Stimulated activated CD8-positive, alpha-beta memory T cell treated with anti-CD3 and anti-CD28 coated beads, Interleukin-4, amount 100 ng/mL, for 4 hours (primary cell): ENCODE measurements around the gene TM7SF2.
"Not testable (repeated sequence)": the region's sequence is repeated elsewhere in the genome, so short reads cannot be mapped to it uniquely, and the experiment has no call there.

ENCODE experiments used
- DNase-seq, 2 donors: peaks; one replicate each; pipeline ENCODE4 v3.0.0-alpha.2; 2020; ENCODE audit warnings: low read depth in 2 of 2, low spot score in 1 of 2

TM7SF2 gene

DNA sequence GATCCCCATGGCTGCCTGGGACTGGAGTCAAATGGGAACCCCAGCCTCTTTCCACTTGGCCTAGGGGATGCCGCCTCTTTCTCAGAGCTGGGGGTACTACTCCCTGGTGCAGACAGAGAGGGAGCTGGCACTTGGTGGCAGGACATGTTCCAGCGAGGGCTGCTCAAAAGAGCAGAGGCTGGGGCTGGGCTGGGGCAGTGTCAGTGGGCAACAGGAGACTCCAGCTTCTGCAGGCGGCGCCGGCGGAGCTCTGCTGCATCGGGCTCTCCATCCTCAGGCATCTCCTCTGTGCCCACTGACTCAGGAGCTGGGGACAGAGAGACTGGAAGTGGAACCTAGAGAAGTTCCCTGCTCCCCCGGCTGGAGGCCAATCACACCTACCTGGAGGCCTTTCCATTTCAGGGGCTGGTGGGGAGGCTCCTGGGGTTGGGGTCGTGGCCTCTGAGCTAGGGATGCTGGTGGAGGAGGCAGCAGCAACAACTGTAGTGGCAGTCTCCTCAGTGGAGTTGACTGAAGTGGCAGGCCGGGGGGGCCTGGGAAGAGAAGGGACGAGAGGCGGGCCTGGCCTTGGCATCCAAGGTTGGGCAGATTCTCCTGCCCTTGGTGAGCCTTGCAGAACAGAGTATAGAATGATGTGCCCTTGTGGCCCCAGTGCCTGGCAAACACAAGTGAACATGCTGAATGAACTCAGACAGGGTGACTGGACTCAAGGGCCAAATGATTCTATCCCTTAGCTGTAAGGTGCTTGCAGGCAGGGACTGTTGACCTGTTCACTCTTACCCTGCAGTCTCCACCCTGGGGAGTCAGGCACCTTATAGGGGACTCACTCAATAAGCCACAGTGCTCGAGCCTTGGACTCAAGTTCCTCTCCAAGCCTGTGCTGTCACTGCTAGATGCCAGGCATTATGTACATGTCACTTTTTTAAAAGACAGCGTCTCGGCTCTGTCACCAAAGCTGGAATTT, 16.8 kb downstream of the TM7SF2 start:
- no peak for DNase-seq

DNA sequence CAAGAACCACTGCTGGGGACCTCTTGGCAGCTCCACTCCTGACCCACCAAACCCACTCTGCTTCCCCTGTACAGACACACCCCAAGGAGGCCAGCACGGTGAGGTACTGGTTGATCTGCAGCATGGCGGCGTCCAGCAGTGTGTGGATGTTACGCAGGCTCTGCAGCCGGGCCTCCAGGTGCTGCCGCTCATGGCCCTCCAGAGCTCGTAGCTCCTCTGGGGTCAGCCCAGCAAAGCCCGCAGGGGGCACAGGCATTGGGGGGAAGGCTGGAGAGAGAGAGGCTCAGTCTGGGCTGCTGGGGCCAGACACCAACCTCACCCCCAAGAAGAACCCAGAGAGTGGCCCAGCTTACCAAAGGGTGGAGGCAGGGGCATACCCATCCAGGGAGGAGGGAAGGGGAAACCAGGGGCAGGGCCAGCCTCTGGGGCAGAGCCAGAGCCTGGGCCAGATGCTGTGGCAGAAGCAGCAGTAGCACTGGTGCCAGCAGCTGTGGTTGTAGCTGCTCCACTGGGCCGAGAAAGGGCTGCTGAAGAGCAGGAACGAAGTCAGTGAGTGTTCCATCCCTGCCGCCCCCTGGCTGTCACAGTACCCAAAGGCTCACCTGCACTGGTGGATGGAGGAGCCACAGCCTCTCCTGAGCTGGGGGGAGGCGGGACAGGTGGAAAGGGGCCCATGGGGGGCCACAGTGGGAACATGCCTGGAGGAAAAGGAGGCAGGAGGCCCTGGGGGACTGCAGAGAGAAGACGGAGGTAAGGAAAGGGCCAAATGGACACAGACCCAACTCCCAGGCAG, 18.2 kb downstream of the TM7SF2 start:
- DNase-seq, result no peak

DNA sequence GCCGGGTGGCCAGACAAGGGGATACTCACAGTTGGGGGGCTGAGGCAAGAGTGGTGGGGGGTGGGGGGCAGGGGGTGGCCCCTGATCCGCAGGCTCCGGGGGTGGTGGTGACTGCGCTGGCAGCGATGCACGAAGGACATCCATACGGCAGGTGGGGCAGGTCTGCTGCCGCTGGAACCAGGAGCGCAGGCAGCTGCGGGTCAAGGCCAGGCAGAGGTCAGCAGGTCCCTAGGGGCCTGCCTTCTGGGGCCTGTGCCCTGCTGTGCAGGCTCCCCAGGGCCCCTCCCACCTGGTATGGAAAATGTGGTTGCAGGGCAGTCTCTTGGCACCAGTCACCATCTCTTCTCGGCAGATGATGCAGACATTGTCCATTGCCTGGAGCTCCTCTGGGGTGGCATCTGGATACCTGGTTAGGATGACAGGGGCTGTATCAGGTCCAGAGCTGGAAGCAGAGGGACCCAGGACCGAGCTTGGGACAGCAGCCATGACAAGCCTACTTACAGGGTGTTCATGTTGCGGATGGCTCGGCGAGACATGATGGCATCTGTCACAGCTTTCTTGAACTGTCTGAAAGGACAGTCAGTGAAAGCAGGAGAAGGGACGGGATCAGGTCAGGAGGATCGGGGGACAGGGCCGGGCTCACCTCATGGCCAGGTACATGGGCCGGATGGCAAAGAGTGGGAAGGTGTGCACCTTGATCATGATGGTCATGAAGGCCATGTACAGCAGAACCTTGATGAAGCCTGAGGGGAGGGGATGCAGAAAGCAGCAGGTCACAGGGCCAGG, 19.2 kb downstream of the TM7SF2 start:
- DNase-seq, result no peak

DNA sequence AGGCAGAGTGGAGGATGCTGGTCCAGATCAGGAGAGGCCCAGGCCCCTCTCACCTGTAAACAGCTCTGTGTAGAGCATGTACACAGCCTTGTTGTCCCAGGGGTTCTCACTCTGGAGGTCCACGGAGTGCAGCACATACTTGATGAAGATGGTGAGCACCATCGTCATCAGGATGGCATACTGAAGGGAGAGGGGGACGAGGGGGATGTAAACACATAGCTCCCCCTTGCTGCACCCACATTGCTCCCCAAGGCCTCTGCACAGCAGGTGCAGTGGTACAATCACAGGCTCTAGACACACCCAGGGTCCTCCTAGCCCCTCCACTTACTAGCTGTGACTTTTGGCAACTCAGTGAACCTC, 19.7 kb downstream of the TM7SF2 start:
- DNase-seq, result no peak

DNA sequence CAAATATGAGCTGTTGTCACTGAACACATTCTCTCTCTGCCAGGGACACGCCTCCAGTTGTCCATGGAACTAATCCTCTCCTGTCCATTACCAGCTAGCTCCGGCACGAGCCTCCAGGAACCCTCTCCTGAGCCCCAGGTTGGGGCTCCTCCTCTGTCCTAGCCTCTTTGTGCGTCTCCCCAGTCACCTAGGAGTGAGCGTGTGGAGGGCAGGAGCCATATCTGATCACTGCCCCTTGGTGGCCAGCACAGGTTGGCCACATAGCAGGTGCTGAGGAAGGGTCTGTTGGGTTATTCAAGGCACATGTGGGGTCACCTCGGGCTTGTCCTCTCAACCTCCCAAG, 20.2 kb downstream of the TM7SF2 start:
- no peak for DNase-seq

DNA sequence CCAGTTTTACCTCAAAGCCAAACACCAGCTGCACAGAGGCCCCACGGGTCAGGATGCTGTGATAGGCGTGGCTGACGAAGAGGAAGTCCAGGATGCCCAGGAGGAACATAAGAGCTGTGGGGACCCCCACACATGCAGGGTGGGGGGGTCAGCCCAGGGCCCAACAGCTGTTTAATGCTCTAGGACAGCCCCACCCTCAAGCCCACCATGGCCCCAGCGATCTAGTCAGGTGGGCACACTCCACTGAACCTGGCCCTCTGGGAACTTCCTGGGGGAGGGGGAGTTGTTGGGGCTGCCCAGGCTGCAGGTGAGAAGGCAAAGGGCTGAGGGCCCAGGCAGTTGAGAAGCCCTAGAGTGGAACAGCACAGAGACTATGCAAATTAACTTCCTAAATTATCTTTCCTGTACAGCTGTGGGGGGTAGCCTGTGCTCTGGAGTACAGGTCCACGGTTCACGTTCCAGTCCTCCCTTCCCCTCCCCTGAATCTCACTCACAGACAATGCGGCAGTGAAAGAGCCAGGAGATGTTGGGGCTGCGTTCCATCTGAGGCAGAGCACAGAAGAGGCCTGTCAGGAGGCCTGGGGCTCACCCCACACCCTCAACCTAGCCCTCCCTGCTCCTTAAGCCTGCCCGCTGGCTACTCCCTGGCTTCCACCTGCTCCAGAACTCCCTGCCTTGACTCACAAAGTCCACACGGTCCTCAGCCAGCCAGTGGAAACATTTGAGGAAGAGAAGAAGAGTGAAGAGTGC, 20.7 kb downstream of the TM7SF2 start:
- DNase-seq, result no peak

DNA sequence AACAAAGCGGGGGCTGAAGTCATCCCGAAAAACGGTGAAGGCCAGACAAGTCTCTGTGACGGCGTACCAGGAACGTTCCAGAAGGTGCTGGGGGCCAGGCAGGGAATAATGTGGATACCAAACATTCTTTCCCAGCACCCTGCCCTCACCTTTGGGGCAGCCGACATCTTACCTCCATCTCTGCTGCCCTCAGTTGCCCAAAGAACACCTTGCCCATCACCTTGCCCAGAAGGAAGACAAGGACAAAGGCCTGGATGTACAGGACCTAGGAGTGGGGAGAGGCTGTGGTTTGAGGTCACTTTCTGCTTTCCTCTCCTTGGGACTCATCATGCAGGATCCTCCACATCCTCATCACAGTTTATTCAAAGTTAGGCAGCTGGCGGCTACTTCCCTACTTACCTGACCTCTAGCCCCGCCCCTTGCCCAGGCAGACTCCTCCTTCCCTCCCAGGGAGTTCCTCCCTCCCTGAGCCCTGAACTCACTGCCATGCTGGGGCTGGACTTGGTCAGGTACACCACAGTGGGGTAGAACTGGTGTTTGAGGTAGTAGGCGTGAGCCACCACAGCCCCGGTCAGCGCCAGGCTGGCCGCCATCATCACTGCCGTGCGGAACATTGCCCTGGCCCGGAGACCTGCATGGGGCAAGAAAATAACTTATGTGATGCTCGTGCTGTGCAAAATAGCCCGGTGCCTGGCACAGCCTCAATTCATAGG, 21.5 kb downstream of the TM7SF2 start:
- DNase-seq, result no peak

DNA sequence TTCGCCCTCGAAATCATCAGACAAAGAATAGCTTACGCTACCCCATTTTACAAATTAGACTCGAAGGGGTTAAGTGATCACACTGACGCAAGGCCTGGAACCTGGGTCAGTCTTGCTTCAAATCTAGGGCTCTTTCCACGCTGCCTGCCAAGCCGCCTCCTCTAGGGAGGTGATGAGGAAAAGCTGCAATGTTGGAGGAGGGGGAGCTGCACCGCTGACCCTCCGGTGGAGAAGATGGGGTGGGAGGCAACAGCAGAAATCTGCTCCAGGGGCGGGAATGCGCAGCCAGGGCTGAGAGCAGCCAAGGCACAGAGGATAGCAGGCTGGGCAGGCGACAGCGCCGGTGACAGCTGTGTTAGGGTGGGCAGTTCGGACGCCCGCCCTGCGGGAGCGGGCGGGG, 22.1 kb downstream of the TM7SF2 start:
- DNase-seq, result no peak

DNA sequence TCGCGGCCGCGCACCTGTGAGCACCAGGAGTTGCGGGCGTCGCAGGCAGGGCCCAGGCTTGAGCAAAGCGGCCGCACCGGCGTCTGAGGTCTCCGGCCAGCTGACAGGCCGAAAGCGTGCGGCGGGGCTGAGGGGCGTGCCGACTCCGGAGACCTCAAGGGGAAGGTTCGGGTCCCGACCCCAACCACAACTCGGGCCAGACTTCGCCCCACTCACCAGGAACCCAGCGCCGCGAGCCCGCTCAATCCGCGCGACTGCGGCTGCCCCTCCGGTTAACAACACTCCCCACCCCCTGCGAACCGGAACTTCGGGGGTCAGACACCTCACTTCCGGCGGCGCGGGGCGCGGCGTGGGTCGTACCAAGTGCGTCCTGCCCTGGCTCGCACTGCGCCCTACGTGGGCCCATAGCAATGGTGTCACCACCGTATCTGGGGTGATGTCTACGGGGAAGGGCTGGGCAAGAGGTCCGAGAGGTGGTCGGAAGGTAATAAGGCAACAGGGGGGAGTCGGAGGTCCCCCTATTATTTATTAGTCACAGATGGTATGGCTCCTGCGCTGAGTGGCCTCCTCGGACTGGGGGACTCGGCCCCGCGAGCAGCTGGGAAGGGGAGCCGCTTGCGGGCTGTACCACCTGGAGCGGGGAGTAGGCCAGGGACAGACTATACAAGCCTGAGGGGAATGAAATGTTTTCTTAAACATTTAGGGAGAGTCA, 22.7 kb downstream of the TM7SF2 start, which contains the start of gene SYVN1:
SYVN1 (minus strand) TSS at position 280 of the 712 bp plus-strand sequence. CDS start 918 bp downstream, outside the sequence.
- peak; percentile 82 to 86 for DNase-seq

DNA sequence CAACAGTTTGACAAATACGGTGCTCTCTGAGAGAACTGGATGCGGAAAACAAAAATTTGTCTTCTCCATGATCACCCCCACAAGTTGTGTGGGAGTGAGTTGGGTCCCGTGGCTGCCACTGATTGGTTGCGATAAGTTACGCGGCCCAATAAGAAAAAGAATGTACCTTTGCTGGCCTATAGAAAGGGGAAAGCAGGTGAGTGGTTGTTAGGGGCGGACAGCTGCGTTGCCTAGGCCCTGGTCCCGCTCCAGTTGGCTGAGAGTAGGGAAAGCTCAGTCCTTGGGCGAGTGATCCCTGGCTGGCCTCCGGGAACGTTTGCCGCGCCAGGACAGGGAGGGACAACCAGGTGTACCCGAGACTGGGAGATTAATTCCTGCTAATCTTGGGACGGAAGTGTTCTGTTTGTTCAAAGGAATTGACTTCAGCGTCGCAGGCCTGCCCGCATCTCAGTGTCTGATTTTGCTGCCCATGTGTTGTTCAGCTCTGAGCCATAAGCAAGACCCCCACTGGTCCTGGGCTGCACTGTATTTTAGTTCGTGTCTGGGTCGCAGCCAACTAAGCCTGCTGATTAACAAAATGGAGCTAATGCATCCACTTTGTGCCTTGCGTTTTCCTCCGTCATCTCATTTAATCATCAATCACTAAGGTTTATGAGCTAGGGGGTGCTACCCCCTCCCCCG, 23.4 kb downstream of the TM7SF2 start:
- peak; percentile 52 to 71 for DNase-seq

DNA sequence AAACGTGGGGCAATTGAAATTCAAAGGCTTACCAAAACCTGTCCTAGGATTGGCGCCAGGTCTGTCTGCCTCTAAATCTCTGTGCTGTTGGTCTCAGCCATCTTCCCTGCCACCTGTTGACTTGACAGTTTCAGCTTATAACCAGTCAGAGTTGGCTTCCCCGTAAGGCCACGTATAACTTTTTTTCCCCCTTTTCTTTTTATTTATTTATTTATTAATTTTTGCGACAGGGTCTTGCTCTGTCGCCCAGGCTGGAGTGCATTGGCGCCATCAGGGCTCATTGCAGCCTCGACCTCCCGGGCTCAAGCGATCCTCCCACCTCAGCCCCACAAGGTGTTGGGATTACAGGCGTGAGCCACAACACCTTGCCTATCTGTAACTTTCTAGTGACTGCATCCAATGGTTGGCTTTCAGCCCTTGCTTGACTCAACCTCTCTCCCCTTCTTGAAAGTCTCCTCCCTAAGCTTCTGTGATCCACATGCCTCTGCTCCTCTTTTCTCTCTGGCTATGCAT, 24.0 kb downstream of the TM7SF2 start:
- DNase-seq, result no peak

DNA sequence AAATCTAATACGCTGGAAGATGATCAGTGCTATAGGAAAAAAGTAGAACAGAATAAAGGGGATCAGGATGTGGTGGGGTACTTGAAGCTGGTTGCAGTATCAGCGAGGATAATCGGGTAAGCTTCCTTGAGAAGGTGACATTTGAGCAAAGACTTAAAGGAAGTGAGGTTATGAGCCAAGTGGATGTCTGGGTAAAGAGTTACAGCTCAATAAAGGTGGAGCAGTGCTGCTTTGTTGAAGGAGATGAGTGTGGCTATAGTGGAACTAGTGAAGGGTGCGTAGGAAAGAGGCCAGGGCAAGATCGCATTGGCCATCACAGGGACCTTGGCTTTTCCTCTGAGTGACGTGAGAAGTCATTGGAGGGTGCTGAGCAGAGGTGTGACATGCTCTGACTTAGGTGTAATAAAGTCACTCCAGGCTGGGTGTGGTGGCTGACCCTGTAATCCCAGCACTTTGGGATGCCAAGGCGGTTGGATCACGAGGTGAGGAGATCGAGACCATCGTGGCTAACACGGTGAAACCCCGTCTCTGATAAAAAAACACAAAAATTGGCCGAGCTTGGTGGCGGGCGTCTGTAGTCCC, 24.9 kb downstream of the TM7SF2 start:
- no peak for DNase-seq

DNA sequence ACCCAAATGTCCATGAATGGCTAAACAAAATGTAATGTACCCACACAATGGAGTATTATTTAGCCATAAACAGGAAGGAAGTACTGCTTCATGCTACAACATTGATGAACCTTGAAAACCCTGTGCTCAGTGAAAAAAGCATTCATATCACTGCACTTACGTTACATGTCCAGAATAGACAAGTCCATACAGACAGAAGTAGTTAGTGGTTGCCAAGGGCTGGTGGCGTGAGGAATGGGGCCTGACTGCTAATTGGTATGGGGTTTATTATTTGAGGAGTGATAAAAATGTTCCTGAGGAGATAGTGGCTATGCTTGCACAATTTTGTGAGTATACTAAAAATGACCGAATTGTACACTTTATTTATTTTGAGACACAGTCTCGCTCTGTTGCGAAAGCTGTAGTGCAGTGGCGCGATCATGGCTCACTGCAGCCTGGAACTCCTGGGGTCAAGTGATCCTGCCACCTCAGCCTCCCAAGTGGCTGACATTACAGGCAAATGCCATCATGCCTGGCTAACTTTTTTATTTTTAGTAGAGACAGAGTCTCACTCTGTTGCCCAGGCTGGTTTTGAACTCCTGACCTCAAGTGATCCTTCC, 30.3 kb downstream of the TM7SF2 start:
- DNase-seq, result no peak

DNA sequence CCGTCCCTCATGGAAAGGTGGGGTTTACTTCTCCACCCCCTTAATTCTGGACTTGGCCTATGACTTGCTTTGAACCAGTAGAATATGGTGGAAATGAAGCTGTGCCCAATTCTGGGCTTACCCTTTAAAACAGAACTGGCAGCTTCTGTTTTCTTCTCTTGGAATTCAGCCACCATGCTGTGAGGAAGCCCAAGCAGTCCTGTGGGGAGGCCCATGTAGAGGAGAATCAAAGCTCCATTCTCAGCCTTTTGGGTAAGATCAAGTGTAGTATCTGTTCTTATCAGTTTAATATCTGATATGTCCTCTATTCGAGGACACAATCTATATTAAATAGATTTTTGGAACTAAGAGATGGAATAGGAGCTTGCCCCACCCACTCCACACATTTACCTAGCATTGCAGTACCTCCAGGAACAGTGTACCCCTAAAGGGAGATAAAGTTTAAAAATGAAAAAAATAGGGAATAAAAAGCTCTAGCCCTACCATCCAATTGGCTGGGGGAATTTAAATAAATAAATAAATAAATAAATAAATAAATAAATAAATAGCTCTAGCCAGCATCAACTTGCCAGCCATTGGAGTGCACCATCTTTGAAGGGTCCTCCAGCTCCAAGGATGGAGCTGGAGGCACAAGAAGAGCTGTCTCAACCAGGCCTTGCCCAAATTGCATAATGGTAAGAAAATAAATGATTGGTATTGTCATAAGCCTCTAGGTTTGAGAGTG, 35.8 kb downstream of the TM7SF2 start:
- no peak for DNase-seq

DNA sequence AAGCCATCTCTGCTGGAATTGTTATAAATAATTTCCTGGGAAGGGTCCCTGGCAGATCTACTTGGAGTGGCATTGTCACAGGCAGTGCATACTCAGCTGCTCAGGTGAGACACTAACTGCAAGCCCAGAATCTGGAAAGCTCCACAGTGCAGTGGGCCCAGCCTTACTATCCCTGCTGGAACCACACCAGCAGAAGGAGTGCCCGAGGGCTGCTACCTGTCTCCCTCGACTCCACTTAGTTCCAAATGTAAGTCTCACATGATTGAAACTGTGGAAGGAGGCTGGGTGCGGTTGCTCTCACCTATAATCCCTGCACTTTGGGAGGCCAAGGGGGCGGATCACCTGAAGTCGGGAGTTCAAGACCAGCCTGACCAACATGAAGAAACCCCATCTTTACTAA, 37.0 kb downstream of the TM7SF2 start:
- DNase-seq, result no peak

DNA sequence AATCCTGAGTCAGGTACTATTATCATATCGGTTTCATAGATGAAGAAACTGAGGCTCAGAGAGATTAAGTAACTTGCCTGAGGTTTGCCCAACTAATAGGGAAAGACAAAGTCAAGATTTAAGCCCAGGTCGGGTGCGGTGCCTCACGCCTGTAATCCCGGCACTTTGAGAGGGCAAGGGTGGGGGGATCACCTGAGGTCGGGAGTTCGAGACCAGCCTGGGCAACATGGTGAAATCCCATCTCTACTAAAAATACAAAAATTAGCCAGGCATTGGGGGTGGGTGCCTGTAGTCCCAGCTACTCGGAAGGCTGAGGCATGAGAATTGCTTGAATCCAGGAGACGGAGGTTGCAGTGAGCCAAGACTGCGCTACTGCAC, 38.4 kb downstream of the TM7SF2 start:
- not testable (repeated sequence) for DNase-seq
